Esophagus mucosa (tissue), 1 donor: ENCODE data around the gene SEPTIN1. TPM values are rescaled to one million over a fixed set of nuclear protein-coding genes. Genes with fewer than 3 reads are reported as not detected.
A peak's percentile ranks its signal among the peaks of the same experiment; 100 is the strongest.

ENCODE experiments used
- ATAC-seq: fragments of 200-7000 bp; cut with Tn5 transposase; one replicate; pipeline ENCODE4 v1.9.1; 2020
- total RNA-seq: library from RNA; stranded (reverse); gene quantifications from one replicate; pipeline ENCODE4 v1.2.4, GENCODE V29; 2023
- donor health status: DM: yes; HTN: yes; CAD: no.

Gene SEPTIN1, protein sequence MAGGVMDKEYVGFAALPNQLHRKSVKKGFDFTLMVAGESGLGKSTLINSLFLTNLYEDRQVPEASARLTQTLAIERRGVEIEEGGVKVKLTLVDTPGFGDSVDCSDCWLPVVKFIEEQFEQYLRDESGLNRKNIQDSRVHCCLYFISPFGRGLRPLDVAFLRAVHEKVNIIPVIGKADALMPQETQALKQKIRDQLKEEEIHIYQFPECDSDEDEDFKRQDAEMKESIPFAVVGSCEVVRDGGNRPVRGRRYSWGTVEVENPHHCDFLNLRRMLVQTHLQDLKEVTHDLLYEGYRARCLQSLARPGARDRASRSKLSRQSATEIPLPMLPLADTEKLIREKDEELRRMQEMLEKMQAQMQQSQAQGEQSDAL
- total RNA-seq: 2.4 TPM

DNA sequence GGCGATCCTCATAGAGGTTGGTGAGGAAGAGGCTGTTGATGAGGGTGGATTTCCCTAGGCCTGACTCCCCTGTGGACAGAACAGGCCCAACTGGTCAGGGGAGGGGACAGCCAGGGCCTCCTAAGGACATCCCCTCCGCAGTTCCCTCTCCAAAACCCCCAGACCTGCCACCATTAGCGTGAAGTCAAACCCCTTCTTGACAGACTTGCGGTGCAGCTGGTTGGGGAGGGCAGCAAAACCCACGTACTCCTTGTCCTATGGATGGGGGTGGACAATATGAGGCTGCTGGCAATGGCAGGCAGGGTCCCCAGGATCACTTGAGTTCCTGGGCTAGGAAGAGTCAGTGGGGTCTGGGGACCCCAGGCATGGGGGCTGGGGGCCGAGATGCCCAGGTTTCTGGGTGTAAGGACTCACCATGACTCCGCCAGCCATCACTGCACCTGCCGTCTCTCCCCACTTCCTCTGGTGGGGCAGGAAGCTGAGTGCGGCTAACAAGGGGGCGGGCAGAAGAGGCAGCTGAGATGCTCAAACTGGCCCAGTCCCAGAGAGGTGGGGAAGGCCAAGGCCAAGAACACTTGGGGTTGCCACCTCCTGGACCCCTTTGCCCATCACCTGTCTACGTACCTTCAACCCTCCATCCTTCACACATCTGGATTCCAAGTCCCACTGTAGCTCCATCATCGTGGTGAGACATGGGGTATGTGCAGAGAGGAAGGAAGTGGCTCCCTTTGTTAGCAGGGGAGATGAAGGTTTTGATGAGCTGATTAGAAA, at the start of gene SEPTIN1:
SEPTIN1 (minus strand) TSS at position 451 of the 771 bp plus-strand sequence; CDS start at position 432, 19 bp downstream.
- no peak for ATAC-seq

DNA sequence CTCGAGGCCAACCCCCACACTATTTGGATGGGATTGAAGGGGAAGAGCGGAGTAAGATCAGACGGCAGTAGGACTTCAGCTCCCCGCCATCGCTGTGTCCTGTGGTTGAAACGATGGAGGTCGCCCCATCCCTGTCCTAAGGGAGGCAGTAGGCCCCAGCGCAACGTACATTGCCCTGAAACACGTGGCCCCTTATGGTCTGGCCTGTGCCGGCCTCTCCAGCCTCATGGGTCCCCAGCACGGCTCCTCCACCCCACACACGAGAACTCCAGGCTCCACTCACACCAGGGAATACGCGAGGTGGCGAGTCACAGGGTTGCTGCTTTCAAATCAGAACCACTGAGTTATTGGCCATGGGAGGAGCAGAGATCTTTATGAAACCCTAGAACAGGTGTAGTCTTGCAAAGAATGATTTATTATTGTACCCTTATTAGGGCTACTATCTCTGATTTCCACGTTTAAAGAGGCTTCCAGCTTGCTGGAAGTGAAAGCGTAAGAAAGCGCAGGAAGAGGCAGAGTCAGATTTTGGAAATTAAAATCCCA, 48.1 kb upstream of the SEPTIN1 start:
- peak; percentile 22 for ATAC-seq

DNA sequence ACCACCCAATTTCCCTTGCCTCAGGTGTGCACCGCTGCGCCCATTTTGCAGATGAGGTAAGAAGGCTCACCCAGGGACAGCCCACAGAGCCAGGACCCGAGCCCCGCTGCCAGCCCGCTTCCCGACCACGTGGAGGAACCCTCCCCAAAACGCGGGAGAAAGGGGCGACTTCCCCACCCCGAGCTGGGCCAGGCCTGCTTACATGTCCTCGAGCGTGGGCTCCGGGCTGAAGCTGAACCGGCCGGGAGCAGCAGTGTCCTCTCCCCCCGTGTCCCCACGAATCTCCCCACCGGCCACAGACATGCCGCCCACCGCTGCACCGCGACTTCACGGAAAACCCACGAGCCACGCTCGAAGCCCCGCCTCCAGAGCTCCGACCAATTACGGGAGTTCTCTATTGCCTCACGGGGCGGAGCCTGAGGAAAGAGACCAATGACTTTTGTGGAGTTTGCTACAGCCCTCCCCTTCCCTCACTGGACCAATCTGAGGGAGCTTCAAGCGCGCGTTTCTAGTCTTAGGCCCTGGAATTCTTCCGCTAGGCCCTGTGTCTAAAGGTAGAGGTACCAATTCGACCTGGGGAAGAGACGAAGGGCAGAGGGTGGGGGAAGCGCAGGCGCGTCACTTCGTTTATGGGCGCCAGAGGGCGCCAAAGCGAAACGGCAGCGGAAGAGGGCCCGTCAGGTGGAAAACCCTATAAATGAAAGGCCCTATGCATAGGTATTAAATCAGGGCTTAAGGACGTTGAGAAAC, 47.5 kb upstream of the SEPTIN1 start, which contains the start of gene DCTPP1:
DCTPP1 (minus strand) TSS at position 353 of the 750 bp plus-strand sequence; CDS start at position 303, 50 bp downstream.
- ATAC-seq: peak; percentile 98

DNA sequence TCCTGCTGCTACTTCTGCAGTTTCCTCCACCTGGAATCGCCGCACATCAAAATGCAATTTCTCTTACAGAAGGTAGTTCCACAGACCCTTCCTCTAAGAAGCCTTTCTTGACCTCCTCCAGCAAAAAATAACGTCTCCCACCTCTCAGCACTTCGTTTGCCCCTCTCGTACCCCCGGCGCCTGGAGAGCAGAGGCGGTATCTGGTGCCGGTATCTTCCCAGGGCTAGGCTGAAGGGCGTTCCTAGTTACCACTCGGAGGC, 47.0 kb upstream of the SEPTIN1 start:
- ATAC-seq: no peak

DNA sequence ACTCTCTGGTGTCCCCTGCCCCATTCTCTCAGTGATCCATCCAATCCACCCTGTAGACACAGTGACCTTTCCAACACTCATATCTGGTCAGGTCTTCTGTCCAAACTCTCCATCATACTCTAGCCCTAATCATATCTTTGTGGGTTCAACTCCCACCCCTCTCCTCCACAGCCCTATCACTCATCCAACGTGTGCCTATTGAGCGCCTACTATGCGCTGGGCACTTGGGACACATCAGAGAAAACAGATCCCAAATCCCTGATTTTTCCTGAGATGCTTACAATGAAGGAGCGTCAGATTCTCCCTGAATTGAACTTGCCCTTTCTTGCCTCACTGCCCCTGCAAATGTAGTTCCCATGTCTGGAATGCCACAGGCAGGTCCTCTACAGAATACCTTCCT, 45.7 kb upstream of the SEPTIN1 start:
- no peak for ATAC-seq

DNA sequence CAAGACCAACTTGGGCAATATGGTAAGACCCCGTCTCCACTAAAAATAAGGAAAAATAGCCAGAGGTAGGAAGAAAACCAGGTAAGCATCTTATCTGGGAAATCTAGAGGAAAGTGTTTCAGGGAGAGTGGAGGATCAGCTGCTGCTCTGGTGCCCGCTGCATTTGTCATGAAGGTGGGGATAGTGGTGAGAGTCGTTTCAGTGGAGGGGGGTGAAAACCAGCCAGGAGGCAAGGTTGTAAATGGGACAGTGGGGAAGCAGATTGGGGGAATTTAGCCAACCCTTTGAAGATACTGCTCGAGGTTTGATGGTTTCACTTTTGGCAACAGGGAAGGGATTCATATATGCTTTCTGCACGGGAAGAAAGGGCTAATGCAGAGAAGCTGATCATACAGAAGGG, 38.6 kb upstream of the SEPTIN1 start:
- ATAC-seq: no peak

DNA sequence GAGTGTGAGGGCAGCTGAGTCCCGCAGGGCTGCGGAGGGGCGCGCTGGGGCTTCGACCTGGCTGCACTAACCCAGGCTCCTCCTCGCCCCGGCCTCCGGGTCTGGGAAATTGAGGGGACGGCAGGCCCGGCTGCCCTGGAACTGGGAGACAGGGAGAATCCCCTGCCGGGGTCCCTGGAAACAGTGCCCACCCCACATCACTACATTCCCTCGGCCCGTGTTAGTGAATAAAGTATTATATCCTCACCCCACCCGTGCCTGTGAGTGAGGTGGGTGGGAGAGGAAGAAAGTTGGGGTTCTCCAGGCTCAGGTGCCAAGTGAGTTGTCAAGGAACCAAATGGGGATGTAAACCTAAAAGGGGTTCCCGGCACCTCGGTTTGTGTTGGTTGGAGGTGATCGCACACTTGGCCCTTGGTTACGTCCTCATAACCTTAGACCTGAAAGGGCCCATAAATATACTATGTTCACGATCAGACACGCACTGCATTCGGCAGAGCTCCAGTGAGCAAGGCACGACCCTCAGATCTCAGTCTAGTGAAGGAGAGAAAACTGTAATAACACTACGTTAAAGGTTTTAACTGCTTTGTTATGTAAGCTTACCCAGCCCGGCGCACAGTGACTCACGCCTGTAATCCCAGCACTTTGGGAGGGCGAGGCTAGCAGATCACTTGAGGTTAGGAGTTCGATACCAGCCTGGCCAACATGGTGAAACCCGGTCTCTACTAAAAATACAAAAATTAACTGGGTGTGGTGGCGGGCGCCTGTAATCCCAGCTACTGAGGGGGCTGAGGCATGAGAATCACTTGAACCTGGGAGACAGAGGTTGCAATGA, 36.2 kb upstream of the SEPTIN1 start:
- no peak for ATAC-seq

DNA sequence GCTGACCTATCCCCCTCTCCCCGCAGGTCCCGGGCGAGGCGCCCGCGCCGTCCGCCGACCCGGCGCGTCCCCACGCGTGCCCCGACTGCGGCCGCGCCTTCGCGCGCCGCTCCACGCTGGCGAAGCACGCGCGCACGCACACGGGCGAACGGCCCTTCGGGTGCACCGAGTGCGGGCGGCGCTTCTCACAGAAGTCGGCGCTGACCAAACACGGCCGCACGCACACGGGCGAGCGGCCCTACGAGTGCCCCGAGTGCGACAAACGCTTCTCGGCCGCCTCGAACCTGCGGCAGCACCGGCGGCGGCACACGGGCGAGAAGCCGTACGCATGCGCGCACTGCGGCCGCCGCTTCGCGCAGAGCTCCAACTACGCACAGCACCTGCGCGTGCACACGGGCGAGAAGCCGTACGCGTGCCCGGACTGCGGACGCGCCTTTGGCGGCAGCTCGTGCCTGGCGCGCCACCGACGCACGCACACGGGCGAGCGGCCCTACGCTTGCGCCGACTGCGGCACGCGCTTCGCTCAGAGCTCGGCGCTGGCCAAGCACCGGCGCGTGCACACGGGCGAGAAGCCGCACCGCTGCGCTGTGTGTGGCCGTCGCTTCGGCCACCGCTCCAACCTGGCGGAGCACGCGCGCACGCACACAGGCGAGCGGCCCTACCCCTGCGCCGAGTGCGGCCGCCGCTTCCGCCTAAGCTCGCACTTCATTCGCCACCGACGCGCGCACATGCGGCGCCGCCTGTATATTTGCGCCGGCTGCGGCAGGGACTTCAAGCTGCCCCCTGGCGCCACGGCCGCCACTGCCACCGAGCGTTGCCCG, 35.4 kb upstream of the SEPTIN1 start:
- ATAC-seq: peak; percentile 97

DNA sequence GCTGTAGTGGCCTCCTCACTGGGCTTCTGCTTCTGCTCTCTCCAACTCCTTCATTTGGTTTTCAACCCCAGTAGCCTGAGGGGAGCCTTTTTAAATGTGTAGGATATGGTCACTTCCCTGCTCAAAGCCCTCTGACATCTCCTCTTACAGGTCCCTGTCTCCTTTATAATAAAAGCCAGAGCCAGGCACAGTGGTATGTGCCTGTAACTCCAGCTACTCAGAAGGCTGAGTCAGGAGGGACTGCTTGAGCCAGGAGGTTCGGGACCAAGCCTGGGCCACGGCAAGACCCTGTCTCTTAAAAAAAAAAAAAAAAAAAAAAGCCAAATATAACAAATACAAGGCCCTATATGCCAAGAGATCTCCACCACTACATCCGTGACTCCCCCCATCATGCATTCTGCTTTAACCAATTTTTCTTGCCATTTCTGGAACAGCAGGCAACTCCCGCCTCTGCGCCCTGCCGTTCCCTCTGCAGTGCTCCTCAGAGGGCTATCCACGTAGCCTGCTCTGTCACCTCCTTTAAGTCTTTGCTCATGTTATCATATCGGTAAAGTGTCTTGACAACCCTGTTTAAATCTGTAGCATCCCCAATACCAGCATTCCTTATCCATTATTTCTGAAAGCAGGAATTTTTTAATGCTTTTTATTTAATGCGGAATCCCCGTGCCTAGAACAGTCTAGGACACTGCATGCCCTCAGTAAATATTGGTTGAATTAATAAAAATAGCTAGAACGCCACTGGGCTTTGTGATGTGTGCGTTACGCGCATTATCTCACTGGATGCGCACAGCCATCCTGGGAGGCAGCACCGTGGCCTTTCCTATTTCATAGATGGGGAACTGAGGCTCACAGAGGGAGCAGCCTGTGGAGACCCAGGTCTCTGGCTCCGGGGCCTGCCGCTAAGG, 34.5 kb upstream of the SEPTIN1 start:
- ATAC-seq: no peak

DNA sequence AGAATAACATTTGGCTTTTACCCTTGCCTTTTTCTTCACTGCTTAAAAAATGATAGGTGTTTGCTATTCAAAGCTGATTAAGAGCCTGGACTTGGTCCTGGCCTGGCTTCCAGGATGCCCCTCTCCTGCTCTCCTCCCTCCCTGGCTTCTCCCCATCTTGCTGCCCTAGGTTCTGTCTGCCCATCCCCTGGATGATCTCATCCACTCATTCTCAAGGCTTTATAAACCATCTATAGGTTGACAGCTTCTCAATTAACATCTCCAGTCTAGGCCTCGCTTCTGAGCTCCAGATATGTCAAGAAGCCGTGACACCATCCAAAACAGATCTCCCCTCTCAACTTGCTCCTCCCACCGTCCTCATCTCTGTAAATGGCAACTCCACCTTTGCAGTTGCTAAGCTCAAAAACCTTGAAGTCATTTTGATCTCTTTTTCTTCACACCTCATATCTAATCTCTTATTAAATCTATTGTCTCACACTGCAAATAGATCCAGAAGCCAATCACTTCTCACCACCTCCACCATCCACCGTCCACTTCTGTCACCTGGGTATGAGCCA, 33.8 kb upstream of the SEPTIN1 start:
- no peak for ATAC-seq

DNA sequence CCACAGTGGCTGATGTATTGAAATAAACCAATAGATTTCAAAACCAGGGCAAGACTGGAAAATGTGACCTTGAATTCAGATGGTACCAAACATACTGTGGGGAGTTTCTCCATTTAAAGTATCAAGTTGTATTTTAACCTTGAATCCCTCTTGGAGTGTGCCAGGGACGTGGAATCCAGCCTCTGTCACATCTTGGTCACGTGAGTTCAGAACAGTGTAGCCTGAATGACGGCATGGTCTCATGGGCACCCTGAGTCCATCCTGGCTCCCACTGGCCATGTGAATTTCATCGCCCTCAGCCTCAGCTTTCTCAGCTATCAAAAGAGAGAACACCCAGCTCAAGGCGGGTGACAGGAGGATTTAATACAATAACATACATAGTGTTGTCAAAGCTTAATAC, 31.8 kb upstream of the SEPTIN1 start:
- no peak for ATAC-seq

DNA sequence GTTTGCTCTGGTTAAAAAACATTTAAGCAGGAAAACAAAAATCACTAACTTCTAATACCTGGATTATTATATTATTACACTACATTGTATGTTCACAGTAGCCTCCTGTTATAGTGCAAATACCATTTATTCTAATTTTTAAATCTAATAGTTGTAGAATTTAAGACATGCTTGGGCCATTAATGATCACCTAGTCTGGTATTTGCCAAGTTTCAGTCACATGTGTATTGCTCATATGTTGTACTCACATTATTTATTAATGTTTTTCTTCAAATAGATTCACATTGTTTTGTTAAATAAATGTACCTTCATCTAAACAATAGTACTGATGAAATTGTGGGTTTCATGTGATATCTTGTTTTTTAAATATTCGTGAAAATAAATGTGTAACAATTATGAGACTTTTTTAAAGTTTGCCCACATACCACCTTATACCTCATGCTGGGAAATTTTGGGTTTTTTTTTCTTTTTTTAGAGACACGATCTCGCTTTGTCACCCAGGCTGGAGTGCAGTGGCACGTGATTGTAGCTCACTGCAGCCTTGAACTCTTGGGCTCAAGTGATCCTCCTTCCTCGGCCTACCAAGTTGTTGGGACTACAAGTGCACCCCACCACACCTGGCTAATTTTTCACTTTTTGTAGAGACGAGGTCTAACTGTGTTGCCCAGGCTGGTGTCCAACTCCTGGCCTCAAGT, 30.9 kb upstream of the SEPTIN1 start:
- no peak for ATAC-seq

DNA sequence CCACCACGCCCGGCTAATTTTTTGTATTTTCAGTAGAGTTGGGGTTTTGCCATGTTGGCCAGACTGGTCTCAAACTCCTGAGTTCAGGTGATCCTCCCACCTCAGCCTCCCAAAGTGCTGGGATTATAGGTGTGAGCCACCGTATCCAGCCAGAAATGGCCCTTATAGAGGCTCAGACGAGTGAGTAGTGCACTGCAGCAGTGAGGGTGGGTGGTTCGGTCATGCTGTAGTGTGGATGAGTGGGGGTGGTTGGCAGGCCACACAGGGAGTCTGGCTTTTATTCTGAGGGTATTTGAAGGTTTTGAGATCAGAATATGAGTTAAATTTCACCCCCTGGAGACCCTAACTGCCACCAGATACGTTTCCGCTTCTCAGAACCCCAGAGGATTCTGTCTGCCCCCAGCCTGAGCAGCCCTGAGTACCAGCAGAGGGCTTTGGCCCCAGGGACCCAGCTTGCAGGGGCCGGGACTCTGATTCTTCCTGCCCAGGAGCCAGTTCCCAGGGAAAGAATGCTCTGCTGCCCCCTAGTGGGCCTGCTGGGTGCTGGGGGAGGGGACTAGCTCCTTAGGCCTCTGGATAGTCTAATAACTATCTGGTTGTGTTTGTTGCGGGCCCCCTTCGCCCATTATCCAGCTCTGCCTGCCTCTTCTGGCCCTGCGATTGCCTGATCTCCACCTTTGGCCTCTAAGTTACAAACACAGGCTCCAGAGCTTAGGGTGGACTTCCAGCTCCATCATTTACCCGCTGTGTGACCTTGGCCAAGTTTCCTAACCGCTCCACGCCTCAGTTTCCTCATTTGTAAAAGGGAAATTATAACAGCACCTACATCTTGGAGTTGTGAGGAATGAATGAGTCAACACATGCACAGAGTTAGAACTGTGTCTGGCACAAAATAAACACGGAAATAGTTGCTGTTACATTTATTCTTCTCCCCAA, 27.0 kb upstream of the SEPTIN1 start:
- peak; percentile 74 for ATAC-seq

DNA sequence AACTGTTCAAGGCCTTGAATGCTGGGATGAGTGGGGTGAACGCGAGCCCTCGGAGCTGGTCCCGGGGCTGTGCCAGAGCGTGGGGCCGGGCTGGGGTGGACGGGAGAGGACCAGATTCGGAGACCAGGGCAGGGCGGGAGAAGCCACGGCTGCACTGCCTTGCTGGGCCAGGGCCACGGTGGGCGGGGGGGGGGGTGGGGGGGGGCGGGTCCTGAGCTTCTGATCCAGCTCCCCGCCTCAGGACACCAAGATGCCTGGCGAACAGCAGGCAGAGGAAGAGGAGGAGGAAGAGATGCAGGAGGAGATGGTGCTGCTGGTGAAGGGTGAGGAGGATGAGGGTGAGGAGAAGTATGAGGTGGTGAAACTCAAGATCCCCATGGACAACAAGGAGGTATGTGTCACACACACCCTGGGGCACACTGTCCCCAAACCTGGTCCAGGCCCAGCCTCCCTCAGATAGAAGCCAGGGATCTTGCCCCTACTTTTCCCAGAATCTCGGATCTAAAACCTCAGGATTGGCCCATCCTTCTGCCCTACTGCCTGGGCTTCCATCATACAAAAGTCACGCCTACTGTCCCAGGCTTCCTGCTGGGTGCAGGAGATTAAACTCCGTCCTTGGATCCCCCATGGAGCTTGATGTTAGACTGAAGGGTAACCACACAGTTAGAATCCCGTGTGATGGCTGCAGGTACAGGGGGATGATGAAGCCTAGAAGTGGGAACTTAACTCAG, 25.6 kb upstream of the SEPTIN1 start:
- ATAC-seq: peak; percentile 8

DNA sequence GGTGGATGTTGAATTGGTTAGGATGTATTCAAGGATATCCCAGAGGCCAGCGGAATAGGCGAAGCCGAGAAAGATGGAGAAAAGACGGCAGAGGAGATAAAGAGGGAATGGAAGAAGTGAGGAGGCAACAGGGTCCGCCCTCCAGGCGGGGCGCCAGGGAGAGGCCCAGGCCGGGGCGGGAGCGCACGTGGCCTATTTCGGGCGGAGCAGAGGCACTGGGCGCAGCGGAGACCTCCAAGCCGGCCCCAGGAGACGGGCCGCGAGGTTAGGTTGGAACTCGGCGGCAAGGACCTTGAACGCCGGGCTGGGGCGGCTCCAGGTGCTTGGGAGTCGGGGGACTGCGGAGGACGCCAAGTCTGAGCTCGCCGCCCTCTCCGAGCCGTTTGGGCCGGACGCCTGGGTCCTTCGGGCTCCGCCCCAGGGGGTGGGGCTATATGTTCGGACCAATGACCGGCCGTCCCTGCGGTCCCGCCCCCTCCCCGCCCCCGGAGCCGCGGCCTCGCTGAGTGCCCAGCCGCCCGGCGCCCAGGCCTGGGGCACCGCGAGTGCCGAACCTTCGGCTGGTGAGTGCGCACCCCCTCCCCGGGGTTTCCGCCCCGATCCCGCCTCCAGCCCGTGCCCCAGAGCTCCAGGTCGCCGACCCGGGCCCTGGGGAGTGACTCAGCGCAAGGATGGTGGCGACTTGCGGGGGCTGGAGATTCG, 24.9 kb upstream of the SEPTIN1 start, which contains the start of gene ZNF771:
ZNF771 (plus strand) TSS at position 505 of the 702 bp plus-strand sequence. CDS start 448 bp downstream, outside the sequence.
- peak; percentile 94 for ATAC-seq

DNA sequence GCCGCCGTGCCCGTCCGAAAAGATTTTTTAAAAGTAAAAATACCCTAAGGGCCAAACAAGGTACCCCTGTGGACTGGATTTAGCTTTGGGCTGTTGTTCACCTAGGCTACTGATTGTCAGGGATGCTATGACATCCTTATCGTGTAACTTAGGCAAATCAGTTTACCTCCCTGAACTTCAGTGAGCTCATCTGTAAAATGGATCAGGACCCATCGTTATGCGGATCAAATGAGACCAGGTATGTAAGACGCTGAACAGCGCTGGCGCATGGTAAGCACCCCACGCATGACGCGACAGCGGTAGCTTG, 24.4 kb upstream of the SEPTIN1 start:
- peak; percentile 8 for ATAC-seq
